ENCODE results near the gene SPON1. TPM values are rescaled to one million over a fixed set of nuclear protein-coding genes. Genes with fewer than 3 reads are reported as not detected.

SPON1 gene
- total and polyA plus RNA-seq, 4 donors: 0.72 to 4.9 (median 1.2) TPM

GRCh38 chr11:14012846-14013245 lies 50.3 kb downstream of the SPON1 start:
- no peak overlapping the region for H3K9ac ChIP-seq (ENCODE audit: low read depth in 1 of 2, low read length in 2 of 2)
- no peak overlapping the region for H3K27ac ChIP-seq (ENCODE audit: low read depth in 1 of 2, low read length in 2 of 2)

More at GRCh38 chr11:14012846-14013245, 50.3 kb downstream of the SPON1 start:
- Histone ChIP-seq H3K9me3 (ENCODE audit: control insufficient read depth in 4 of 4, low read length in 3 of 4) (no peaks in the 10 kb centered on the region), H3K36me3 (ENCODE audit: control insufficient read depth in 4 of 4, insufficient read depth in 3 of 4, low read depth in 1 of 4, low read length in 3 of 4) (no peaks in the 10 kb centered on the region), H3K4me1 (ENCODE audit: control insufficient read depth in 4 of 4, insufficient read depth in 4 of 4, low read length in 3 of 4) (no peaks in the 10 kb centered on the region), H3K27me3 (ENCODE audit: control insufficient read depth in 4 of 4, insufficient read depth in 4 of 4, low read length in 3 of 4) (no peaks in the 10 kb centered on the region), H3K4me3 (ENCODE audit: low read depth in 1 of 3, low read length in 3 of 3) (no peak overlapping the region)
- TF ChIP-seq YY1 (IDR thresholded peaks at IDR 0.05) (no peak), ZBTB33 (IDR thresholded peaks at IDR 0.05) (no peak), TAF1 (conservative IDR thresholded peaks at IDR 0.05) (no peak), FOXA2 (IDR thresholded peaks at IDR 0.05) (no peak), RXRA (IDR thresholded peaks at IDR 0.05) (no peak), JUND (IDR thresholded peaks at IDR 0.05) (no peak), MAX (IDR thresholded peaks at IDR 0.05) (no peak), HNF4A (conservative IDR thresholded peaks at IDR 0.05) (no peak), FOXA1 (IDR thresholded peaks at IDR 0.05) (no peak), SP1 (IDR thresholded peaks at IDR 0.05) (no peak), REST (IDR thresholded peaks at IDR 0.05) (no peak), HNF4G (IDR thresholded peaks at IDR 0.05) (no peak), EGR1 (IDR thresholded peaks at IDR 0.05; ENCODE audit: low read depth in 2 of 2) (no peak), RAD21 (IDR thresholded peaks at IDR 0.05) (no peak), GABPA (IDR thresholded peaks at IDR 0.05 in 1 of 2, conservative IDR thresholded peaks at IDR 0.05 in 1 of 2) (no peak)
- TF ChIP-seq, protein P1, sequence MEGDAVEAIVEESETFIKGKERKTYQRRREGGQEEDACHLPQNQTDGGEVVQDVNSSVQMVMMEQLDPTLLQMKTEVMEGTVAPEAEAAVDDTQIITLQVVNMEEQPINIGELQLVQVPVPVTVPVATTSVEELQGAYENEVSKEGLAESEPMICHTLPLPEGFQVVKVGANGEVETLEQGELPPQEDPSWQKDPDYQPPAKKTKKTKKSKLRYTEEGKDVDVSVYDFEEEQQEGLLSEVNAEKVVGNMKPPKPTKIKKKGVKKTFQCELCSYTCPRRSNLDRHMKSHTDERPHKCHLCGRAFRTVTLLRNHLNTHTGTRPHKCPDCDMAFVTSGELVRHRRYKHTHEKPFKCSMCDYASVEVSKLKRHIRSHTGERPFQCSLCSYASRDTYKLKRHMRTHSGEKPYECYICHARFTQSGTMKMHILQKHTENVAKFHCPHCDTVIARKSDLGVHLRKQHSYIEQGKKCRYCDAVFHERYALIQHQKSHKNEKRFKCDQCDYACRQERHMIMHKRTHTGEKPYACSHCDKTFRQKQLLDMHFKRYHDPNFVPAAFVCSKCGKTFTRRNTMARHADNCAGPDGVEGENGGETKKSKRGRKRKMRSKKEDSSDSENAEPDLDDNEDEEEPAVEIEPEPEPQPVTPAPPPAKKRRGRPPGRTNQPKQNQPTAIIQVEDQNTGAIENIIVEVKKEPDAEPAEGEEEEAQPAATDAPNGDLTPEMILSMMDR (IDR thresholded peaks at IDR 0.05; ENCODE audit: low read depth, low read length, missing input control): no peak
- TF ChIP-seq, protein P2, sequence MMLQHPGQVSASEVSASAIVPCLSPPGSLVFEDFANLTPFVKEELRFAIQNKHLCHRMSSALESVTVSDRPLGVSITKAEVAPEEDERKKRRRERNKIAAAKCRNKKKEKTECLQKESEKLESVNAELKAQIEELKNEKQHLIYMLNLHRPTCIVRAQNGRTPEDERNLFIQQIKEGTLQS (IDR thresholded peaks at IDR 0.05): no peak
- DNase-seq (ENCODE audit: low spot score): no peak
- WGBS: 90% methylated on average over 4 of the region's 4 CpGs
